Heart left ventricle (tissue), 13 donors: ENCODE results near the gene CIRBP.

ENCODE experiments used
- CTCF ChIP-seq, 12 donors: fragments of 200-600 bp; sonication (generic) in 4 of 12; IDR thresholded peaks; one replicate each; pipeline versions ENCODE4 v1.5.0 to v1.8.0; 2018 to 2022; ENCODE audit warnings: antibody characterized with exemption in 12 of 12, mild to moderate bottlenecking in 5 of 12
- POLR2A ChIP-seq, 2 donors: fragments of 450-650 bp; IDR thresholded peaks; one replicate each; pipeline ENCODE4 v1.6.1; 2017; ENCODE audit warnings: antibody characterized with exemption in 2 of 2, mild to moderate bottlenecking in 2 of 2, moderate library complexity in 2 of 2
- donor health status: ischemic (EF 13 %, LVEDD 7.1; RV severe dilation, severe dysfunction).
- donor health status: DM: no; HTN: yes; CAD: no.
- donor health status: DM: no; HTN: no; CAD: no.
- donor health status: ischemic (EF 25% LVEDD 6.9; RV normal size, moderate dysfunction).
- donor health status: ischemic (EF 25% LVEDD 5.7; RV mildly dilated, moderate dysfunction).
- donor health status: ischemic (EF 35%, LVEDD 5.7; RV mildly dilated, moderate dysfunction).
- donor health status: nonischemic (EF 11% LVEDD 7.7; RV severe dilation, severe dysfunction).
- donor health status: DM: yes; HTN: yes; CAD: no.
- donor health status: PGD.
- donor health status: ischemic (EF 29% LVEDD 5.4; RV normal size, mild dysfunction).
- donor health status: nonischemic (EF 23%, LVEDD 6.1; RV moderate dilation, normal function).

- TF ChIP-seq CTCF (IDR thresholded peaks at IDR 0.05) (no peak), POLR2A (IDR thresholded peaks at IDR 0.05) (peak in 1 of 2 donors; percentile 80)
Observed at GRCh38 chr19:1275260-1275975, 6.3 kb downstream of the CIRBP start, which contains the start of gene FAM174C.
